ENCODE results near the gene NPHP1. TPM values are rescaled to one million over a fixed set of nuclear protein-coding genes. Genes with fewer than 3 reads are reported as not detected.

NPHP1 gene
- total and polyA plus RNA-seq, 2 of the 8 experiments (the other 6 are each of a cell fraction or from before 2014, with no cell fraction given) = 1.4 to 2.8 TPM

GRCh38 chr2:110095994-110096633 lies 108.7 kb downstream of the NPHP1 start:
- no peak overlapping the region for H3K4me2 ChIP-seq (ENCODE audit: insufficient read depth in 1 of 2, low read depth in 2 of 2, low read length in 2 of 2)
- H3K79me2 ChIP-seq (ENCODE audit: control insufficient read depth in 1 of 2, insufficient read depth in 2 of 2, low read length in 2 of 2) = no peaks in the 10 kb centered on the region
- H3K4ac ChIP-seq (replicated peaks; ENCODE audit: insufficient read length, low read depth, low read length) = no peak overlapping the region
- no peak overlapping the region for H2BK15ac ChIP-seq (ENCODE audit: low read length)
- no peak overlapping the region for H3K14ac ChIP-seq (ENCODE audit: insufficient read length)
- H3K18ac ChIP-seq (ENCODE audit: extremely low read depth, low read length) = no peak overlapping the region
- no peak overlapping the region for H4K8ac ChIP-seq (ENCODE audit: extremely low read depth, insufficient read depth, low read length)
- H2BK20ac ChIP-seq (ENCODE audit: low read length) = no peak overlapping the region
- H3K27me3 ChIP-seq (replicated peaks in 1 of 4; ENCODE audit: control insufficient read depth in 3 of 4, extremely low read depth in 1 of 4, insufficient read depth in 3 of 4, low read length in 3 of 4) = no peaks in the 10 kb centered on the region
- H2AK5ac ChIP-seq (ENCODE audit: low read depth, low read length) = no peak overlapping the region
- 89% methylated on average over 8 of the region's 8 CpGs; no CpG with 5 or more reads in 1 of the 2 experiments for WGBS, 2 experiments (ENCODE audit: extremely low coverage in 1 of 2, insufficient coverage in 1 of 2, insufficient read length in 1 of 2, insufficient replicate concordance in 2 of 2, low coverage in 1 of 2, low lambda C conversion rate in 2 of 2, missing lambda C conversion rate in 1 of 2)
- CTCF ChIA-PET (ENCODE audit: partially characterized antibody) = interaction anchor here (0.7 kb wide), 1 partner anchor 1890 kb away, joined by 3 read pairs; no protein-coding TSS in a partner anchor
- no peak overlapping the region for H2BK120ac ChIP-seq (replicated peaks; ENCODE audit: low read depth, low read length)
- no peak overlapping the region for H2BK5ac ChIP-seq (ENCODE audit: low read depth, low read length)
- H4K5ac ChIP-seq (ENCODE audit: insufficient read length, low read depth, low read length) = no peak overlapping the region
- H3K9me3 ChIP-seq (ENCODE audit: insufficient read depth in 2 of 2, low read depth in 1 of 2, low read length in 1 of 2) = no peaks in the 10 kb centered on the region
- no peaks in the 10 kb centered on the region for H3K36me3 ChIP-seq (ENCODE audit: control insufficient read depth in 2 of 4, insufficient read depth in 4 of 4, low read length in 3 of 4)
- H3K23me2 ChIP-seq (ENCODE audit: low read depth, low read length) = no peaks in the 10 kb centered on the region
- H4K91ac ChIP-seq (replicated peaks; ENCODE audit: insufficient read length, low read length) = no peak overlapping the region
- H2BK12ac ChIP-seq (ENCODE audit: low read depth, low read length) = no peak overlapping the region
- no peak overlapping the region for H3K23ac ChIP-seq (ENCODE audit: insufficient read length)
- H3K9ac ChIP-seq (replicated peaks in 1 of 4; ENCODE audit: extremely low read depth in 1 of 4, low read depth in 3 of 4, low read length in 3 of 4) = no peak overlapping the region
- POLR2A ChIA-PET (ENCODE audit: partially characterized antibody) = no interaction called here
- H3K4me1 ChIP-seq (replicated peaks in 1 of 4; ENCODE audit: control insufficient read depth in 3 of 4, insufficient read depth in 4 of 4, low read length in 3 of 4) = no peaks in the 10 kb centered on the region
- H3K79me1 ChIP-seq (ENCODE audit: low read depth, low read length) = no peaks in the 10 kb centered on the region
- H3K4me3 ChIP-seq (ENCODE audit: extremely low read depth in 1 of 4, insufficient read depth in 2 of 4, low read depth in 3 of 4, low read length in 4 of 4) = no peak overlapping the region
- no peak overlapping the region for H2AFZ ChIP-seq (ENCODE audit: low read length)
- H3K56ac ChIP-seq (replicated peaks; ENCODE audit: insufficient read length, low read depth, low read length) = no peak overlapping the region
- no peaks in the 10 kb centered on the region for H4K20me1 ChIP-seq (replicated peaks in 1 of 2; ENCODE audit: control insufficient read depth in 1 of 2, insufficient read depth in 2 of 2, low read length in 2 of 2)
- no peak for DNase-seq (ENCODE audit: low read depth in 1 of 2, low spot score in 2 of 2)
- FAIRE-seq = no peak
- no peak overlapping the region for H3K27ac ChIP-seq (ENCODE audit: low read depth, low read length)
- TF ChIP-seq CREB1 (IDR thresholded peaks at IDR 0.05) (no peak), PHF8 (conservative IDR thresholded peaks at IDR 0.05; ENCODE audit: low read depth, low read length) (no peak), ZNF274 (IDR thresholded peaks at IDR 0.05; ENCODE audit: borderline replicate concordance, extremely low read depth, low read length) (no peak)
